ENCODE data around the gene USP3. TPM values are rescaled to one million over a fixed set of nuclear protein-coding genes. Genes with fewer than 3 reads are reported as not detected.

USP3 gene
- total and polyA plus RNA-seq, 4 donors, result 8.5 to 25.4 (median 14.8) TPM

DNA sequence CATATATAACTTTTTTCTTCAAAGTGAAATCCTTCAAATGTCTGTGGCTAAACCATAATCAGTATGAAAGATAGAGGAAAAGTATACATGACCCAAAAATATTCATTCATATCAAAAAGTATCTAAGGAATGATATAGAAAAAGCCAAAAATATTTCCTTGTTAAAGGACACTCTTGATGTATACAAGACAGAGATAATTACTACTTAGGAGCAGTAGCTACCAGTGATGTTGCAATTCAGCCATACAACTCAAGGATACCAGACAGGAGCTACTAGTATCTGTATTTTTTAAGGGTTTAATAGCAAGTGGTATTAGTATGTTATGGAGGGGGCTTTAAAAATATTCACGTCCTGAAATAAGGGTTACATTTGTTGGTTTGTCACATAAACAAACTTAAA is 129.8 kb downstream of the USP3 start:
- peaks cover 9 to 78% (median 68%) of the 10 kb centered on the region in 4 donors for H3K36me3 ChIP-seq (ENCODE audit: control insufficient read depth in 4 of 4, insufficient read depth in 3 of 4, low read depth in 1 of 4, low read length in 3 of 4)
- H3K9me3 ChIP-seq (ENCODE audit: control insufficient read depth in 4 of 4, low read length in 3 of 4), result no peaks in the 10 kb centered on the region
- no peaks in the 10 kb centered on the region for H3K27me3 ChIP-seq (ENCODE audit: control insufficient read depth in 4 of 4, insufficient read depth in 4 of 4, low read length in 3 of 4)
- 96% methylated on average over 1 of the region's 1 CpG for WGBS
- no peaks in the 10 kb centered on the region for H3K4me1 ChIP-seq (ENCODE audit: control insufficient read depth in 4 of 4, insufficient read depth in 4 of 4, low read length in 3 of 4)
- DNase-seq (ENCODE audit: low spot score), result no peak
- TF ChIP-seq NR2F2 (IDR thresholded peaks at IDR 0.05) (no peak), FOXA1 (IDR thresholded peaks at IDR 0.05) (no peak), JUND (IDR thresholded peaks at IDR 0.05) (no peak)
- TF ChIP-seq, protein P1, sequence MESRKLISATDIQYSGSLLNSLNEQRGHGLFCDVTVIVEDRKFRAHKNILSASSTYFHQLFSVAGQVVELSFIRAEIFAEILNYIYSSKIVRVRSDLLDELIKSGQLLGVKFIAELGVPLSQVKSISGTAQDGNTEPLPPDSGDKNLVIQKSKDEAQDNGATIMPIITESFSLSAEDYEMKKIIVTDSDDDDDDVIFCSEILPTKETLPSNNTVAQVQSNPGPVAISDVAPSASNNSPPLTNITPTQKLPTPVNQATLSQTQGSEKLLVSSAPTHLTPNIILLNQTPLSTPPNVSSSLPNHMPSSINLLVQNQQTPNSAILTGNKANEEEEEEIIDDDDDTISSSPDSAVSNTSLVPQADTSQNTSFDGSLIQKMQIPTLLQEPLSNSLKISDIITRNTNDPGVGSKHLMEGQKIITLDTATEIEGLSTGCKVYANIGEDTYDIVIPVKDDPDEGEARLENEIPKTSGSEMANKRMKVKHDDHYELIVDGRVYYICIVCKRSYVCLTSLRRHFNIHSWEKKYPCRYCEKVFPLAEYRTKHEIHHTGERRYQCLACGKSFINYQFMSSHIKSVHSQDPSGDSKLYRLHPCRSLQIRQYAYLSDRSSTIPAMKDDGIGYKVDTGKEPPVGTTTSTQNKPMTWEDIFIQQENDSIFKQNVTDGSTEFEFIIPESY (IDR thresholded peaks at IDR 0.05), result no peak
- TF ChIP-seq, protein P2, sequence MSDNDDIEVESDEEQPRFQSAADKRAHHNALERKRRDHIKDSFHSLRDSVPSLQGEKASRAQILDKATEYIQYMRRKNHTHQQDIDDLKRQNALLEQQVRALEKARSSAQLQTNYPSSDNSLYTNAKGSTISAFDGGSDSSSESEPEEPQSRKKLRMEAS (IDR thresholded peaks at IDR 0.05), result no peak
- H3K9ac ChIP-seq (ENCODE audit: low read depth in 1 of 2, low read length in 2 of 2), result no peak overlapping the region
- no peak overlapping the region for H3K27ac ChIP-seq (ENCODE audit: low read depth in 1 of 2, low read length in 2 of 2)
- no peak overlapping the region for H3K4me3 ChIP-seq (ENCODE audit: low read depth in 1 of 3, low read length in 3 of 3)

DNA sequence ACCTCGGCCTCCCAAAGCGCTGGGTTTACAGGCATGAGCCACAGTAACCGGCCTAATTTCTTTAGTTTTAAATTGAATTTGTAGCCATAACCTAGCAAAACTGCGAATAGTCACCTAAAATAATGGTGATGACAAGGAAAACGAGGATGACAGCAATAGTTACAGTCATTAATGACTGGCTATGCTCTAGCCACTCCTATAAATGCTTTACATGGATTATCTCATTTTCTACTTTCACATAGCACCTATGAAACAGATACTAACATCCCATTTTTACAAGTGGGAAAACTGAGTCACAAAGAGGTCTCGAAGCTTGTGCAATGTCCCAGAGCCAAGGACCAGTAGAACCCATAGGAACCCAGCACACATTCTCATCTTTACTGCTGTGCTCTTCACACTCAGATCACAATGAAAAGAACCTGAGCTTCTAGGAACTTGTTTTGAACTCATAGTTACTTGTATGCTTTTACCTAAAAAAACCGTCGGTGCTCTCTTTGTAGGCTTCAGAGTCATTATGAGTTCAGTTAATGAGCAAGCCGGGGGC is 132.2 kb downstream of the USP3 start:
- DNase-seq (ENCODE audit: low spot score), result no peak
- Histone ChIP-seq H3K9ac (ENCODE audit: low read depth in 1 of 2, low read length in 2 of 2) (no peak overlapping the region), H3K9me3 (ENCODE audit: control insufficient read depth in 4 of 4, low read length in 3 of 4) (no peaks in the 10 kb centered on the region), H3K27ac (ENCODE audit: low read depth in 1 of 2, low read length in 2 of 2) (no peak overlapping the region), H3K36me3 (ENCODE audit: control insufficient read depth in 4 of 4, insufficient read depth in 3 of 4, low read depth in 1 of 4, low read length in 3 of 4) (peaks cover 14 to 83% (median 68%) of the 10 kb centered on the region in 4 donors), H3K4me1 (ENCODE audit: control insufficient read depth in 4 of 4, insufficient read depth in 4 of 4, low read length in 3 of 4) (no peaks in the 10 kb centered on the region), H3K4me3 (ENCODE audit: low read depth in 1 of 3, low read length in 3 of 3) (no peak overlapping the region), H3K27me3 (ENCODE audit: control insufficient read depth in 4 of 4, insufficient read depth in 4 of 4, low read length in 3 of 4) (no peaks in the 10 kb centered on the region)
- no peak for TF ChIP-seq HNF4A (conservative IDR thresholded peaks at IDR 0.05)
- TF ChIP-seq, protein P3, sequence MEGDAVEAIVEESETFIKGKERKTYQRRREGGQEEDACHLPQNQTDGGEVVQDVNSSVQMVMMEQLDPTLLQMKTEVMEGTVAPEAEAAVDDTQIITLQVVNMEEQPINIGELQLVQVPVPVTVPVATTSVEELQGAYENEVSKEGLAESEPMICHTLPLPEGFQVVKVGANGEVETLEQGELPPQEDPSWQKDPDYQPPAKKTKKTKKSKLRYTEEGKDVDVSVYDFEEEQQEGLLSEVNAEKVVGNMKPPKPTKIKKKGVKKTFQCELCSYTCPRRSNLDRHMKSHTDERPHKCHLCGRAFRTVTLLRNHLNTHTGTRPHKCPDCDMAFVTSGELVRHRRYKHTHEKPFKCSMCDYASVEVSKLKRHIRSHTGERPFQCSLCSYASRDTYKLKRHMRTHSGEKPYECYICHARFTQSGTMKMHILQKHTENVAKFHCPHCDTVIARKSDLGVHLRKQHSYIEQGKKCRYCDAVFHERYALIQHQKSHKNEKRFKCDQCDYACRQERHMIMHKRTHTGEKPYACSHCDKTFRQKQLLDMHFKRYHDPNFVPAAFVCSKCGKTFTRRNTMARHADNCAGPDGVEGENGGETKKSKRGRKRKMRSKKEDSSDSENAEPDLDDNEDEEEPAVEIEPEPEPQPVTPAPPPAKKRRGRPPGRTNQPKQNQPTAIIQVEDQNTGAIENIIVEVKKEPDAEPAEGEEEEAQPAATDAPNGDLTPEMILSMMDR (IDR thresholded peaks at IDR 0.05; ENCODE audit: low read depth, low read length, missing input control), result no peak
- no peak for TF ChIP-seq FOXA1 (IDR thresholded peaks at IDR 0.05)
- TF ChIP-seq RAD21 (IDR thresholded peaks at IDR 0.05), result no peak
- TF ChIP-seq YY1 (IDR thresholded peaks at IDR 0.05), result no peak
- TF ChIP-seq NR2F2 (IDR thresholded peaks at IDR 0.05), result no peak
- TF ChIP-seq, protein P1 (IDR thresholded peaks at IDR 0.05), result no peak
- TF ChIP-seq TAF1 (conservative IDR thresholded peaks at IDR 0.05), result no peak
- TF ChIP-seq RXRA (IDR thresholded peaks at IDR 0.05), result no peak
- TF ChIP-seq FOXA2 (IDR thresholded peaks at IDR 0.05), result no peak
- TF ChIP-seq SP1 (IDR thresholded peaks at IDR 0.05), result no peak
- TF ChIP-seq, protein P4, sequence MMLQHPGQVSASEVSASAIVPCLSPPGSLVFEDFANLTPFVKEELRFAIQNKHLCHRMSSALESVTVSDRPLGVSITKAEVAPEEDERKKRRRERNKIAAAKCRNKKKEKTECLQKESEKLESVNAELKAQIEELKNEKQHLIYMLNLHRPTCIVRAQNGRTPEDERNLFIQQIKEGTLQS (IDR thresholded peaks at IDR 0.05), result no peak
- TF ChIP-seq, protein P2 (IDR thresholded peaks at IDR 0.05), result no peak
- TF ChIP-seq EGR1 (IDR thresholded peaks at IDR 0.05; ENCODE audit: low read depth in 2 of 2), result no peak
- no peak for TF ChIP-seq GABPA (IDR thresholded peaks at IDR 0.05 in 1 of 2, conservative IDR thresholded peaks at IDR 0.05 in 1 of 2)
- TF ChIP-seq HNF4G (IDR thresholded peaks at IDR 0.05), result no peak
- TF ChIP-seq JUND (IDR thresholded peaks at IDR 0.05), result no peak
- 97% methylated on average over 9 of the region's 9 CpGs for WGBS

Data from liver (tissue), 9 donors.